Endometrium (tissue), 2 donors: ENCODE results near the gene ST13.
"Not testable (repeated sequence)": the region's sequence is repeated elsewhere in the genome, so short reads cannot be mapped to it uniquely, and the experiment has no call there.

Source experiments
- FAIRE-seq: peaks from 2 replicates; lab custom pipeline; 2012; peaks lifted over from hg19 to GRCh38; lab: Jason Lieb, UNC
- donor health status: control.
- donor health status: control.

Gene ST13

DNA sequence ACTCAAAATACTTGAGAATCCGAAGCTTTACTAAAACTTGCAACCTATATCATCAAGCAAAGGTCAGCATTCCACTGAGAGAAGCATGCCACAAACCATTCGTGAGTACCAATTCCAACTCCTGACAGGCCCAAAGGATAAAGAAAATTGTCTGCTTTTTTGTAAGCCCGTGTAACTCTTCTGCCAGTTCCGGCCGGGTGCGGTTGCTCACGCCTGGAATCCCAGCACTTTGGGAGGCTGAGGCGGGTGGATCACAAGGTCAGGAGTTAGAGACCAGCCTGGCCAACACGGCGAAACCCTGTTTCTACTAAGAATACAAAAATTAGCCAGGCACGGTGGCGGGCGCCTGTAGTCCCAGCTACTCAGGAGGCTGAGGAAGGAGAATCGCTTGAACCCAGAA, 74.7 kb downstream of the ST13 start:
- FAIRE-seq = not testable (repeated sequence)
